ENCODE measurements around the gene CWC27. TPM values are rescaled to one million over a fixed set of nuclear protein-coding genes. Genes with fewer than 3 reads are reported as not detected.
A peak's percentile ranks its signal among the peaks of the same experiment; 100 is the strongest.

The CWC27 gene
- total RNA-seq, 1 experiment from 2014 or later: 22.8 TPM

- peak overlapping the region; percentile 12 for H3K4me3 Mint-ChIP-seq (ENCODE audit: low read depth, unreplicated experiment)
- H3K9me3 Mint-ChIP-seq (ENCODE audit: low read depth, unreplicated experiment): no peaks in the 10 kb centered on the region
- H3K36me3 Mint-ChIP-seq (ENCODE audit: insufficient read depth, unreplicated experiment): no peaks in the 10 kb centered on the region
- BruUV-seq (replicated peaks): no TSS peak
- peak; percentile 4 for DNase-seq
- TF ChIP-seq CTCF (IDR thresholded peaks at IDR 0.05; ENCODE audit: unreplicated experiment): no peak
- H3K4me1 Mint-ChIP-seq (ENCODE audit: low read depth, unreplicated experiment): peaks cover 36% of the 10 kb centered on the region
- no peaks in the 10 kb centered on the region for H3K27me3 Mint-ChIP-seq (ENCODE audit: unreplicated experiment)
- H3K27ac Mint-ChIP-seq (ENCODE audit: unreplicated experiment): peak overlapping the region; percentile 89
- CTCF ChIA-PET: interaction anchor here (0.8 to 1.2 kb wide), 2 partner anchors 16 to 689 kb away, joined by 3 read pairs; no protein-coding TSS in a partner anchor
- intact Hi-C loops (cut with micrococcal nuclease; ENCODE audit: unreplicated experiment): loop anchor here (5.0 kb wide), 1 partner anchor 688 kb away; the partner anchor contains the start of gene ADAMTS6
These were observed 25.5 kb downstream of the CWC27 start for GRCh38 chr5:64794053-64794770.

GRCh38 chr5:64796301-64796700 lies 27.6 kb downstream of the CWC27 start:
- Mint-ChIP-seq H3K27me3 (ENCODE audit: unreplicated experiment) (no peaks in the 10 kb centered on the region), H3K36me3 (ENCODE audit: insufficient read depth, unreplicated experiment) (no peaks in the 10 kb centered on the region), H3K4me3 (ENCODE audit: low read depth, unreplicated experiment) (no peak overlapping the region), H3K9me3 (ENCODE audit: low read depth, unreplicated experiment) (no peaks in the 10 kb centered on the region), H3K27ac (ENCODE audit: unreplicated experiment) (no peak overlapping the region), H3K4me1 (ENCODE audit: low read depth, unreplicated experiment) (peaks cover 35% of the 10 kb centered on the region)
- CTCF ChIA-PET: no interaction called here
- no peak for TF ChIP-seq CTCF (IDR thresholded peaks at IDR 0.05; ENCODE audit: unreplicated experiment)
- BruUV-seq (replicated peaks): no TSS peak
- intact Hi-C loops (cut with micrococcal nuclease; ENCODE audit: unreplicated experiment): no loop called here
- no peak for DNase-seq

- no peak for DNase-seq
- CTCF ChIA-PET: no interaction called here
- Mint-ChIP-seq H3K36me3 (ENCODE audit: insufficient read depth, unreplicated experiment) (no peaks in the 10 kb centered on the region), H3K27ac (ENCODE audit: unreplicated experiment) (no peak overlapping the region), H3K27me3 (ENCODE audit: unreplicated experiment) (no peaks in the 10 kb centered on the region), H3K9me3 (ENCODE audit: low read depth, unreplicated experiment) (no peaks in the 10 kb centered on the region), H3K4me3 (ENCODE audit: low read depth, unreplicated experiment) (no peak overlapping the region), H3K4me1 (ENCODE audit: low read depth, unreplicated experiment) (no peaks in the 10 kb centered on the region)
- intact Hi-C loops (cut with micrococcal nuclease; ENCODE audit: unreplicated experiment): no loop called here
- BruUV-seq (replicated peaks): no TSS peak
- no peak for TF ChIP-seq CTCF (IDR thresholded peaks at IDR 0.05; ENCODE audit: unreplicated experiment)
These were observed 32.2 kb downstream of the CWC27 start for GRCh38 chr5:64800926-64801325.

GRCh38 chr5:64806537-64806936 lies 37.8 kb downstream of the CWC27 start:
- no peak for TF ChIP-seq CTCF (IDR thresholded peaks at IDR 0.05; ENCODE audit: unreplicated experiment)
- Mint-ChIP-seq H3K27me3 (ENCODE audit: unreplicated experiment) (no peaks in the 10 kb centered on the region), H3K9me3 (ENCODE audit: low read depth, unreplicated experiment) (no peaks in the 10 kb centered on the region), H3K27ac (ENCODE audit: unreplicated experiment) (no peak overlapping the region), H3K4me3 (ENCODE audit: low read depth, unreplicated experiment) (no peak overlapping the region), H3K4me1 (ENCODE audit: low read depth, unreplicated experiment) (peaks cover 13% of the 10 kb centered on the region), H3K36me3 (ENCODE audit: insufficient read depth, unreplicated experiment) (no peaks in the 10 kb centered on the region)
- DNase-seq: no peak
- intact Hi-C loops (cut with micrococcal nuclease; ENCODE audit: unreplicated experiment): no loop called here
- BruUV-seq (replicated peaks): no TSS peak
- CTCF ChIA-PET: interaction anchor here (1.1 to 1.2 kb wide), 3 partner anchors 14 to 677 kb away, joined by 3 to 5 read pairs (median 4); no protein-coding TSS in a partner anchor
